Skeletal muscle tissue (tissue), 4 donors: ENCODE results near the gene ERC1. TPM values are rescaled to one million over a fixed set of nuclear protein-coding genes. Genes with fewer than 3 reads are reported as not detected.

Experiments used
- H3K27ac ChIP-seq: one replicate; pipeline ENCODE4 v1.7.0; 2013; ENCODE audit warnings: mild to moderate bottlenecking, low read depth, low read length, inconsistent platforms
- H3K27me3 ChIP-seq, 3 donors: one replicate each; pipeline ENCODE4 v1.7.0; 2013; ENCODE audit warnings: low read length in 3 of 3; ENCODE audit not compliant: control insufficient read depth in 3 of 3, insufficient read depth in 3 of 3
- H3K36me3 ChIP-seq, 3 donors: one replicate each; pipeline ENCODE4 v1.7.0; 2013; ENCODE audit warnings: low read length in 3 of 3; ENCODE audit not compliant: control insufficient read depth in 3 of 3, insufficient read depth in 3 of 3
- H3K4me1 ChIP-seq, 3 donors: one replicate each; pipeline ENCODE4 v1.7.0; 2013; ENCODE audit warnings: low read length in 3 of 3, mild to moderate bottlenecking in 3 of 3; ENCODE audit not compliant: control insufficient read depth in 3 of 3, insufficient read depth in 3 of 3
- H3K4me3 ChIP-seq, 3 donors: one replicate each; pipeline ENCODE4 v1.7.0; 2013; ENCODE audit warnings: low read length in 3 of 3
- H3K9ac ChIP-seq, 3 donors: one replicate each; pipeline ENCODE4 v1.7.0; 2013; ENCODE audit warnings: low read length in 3 of 3, mild to moderate bottlenecking in 3 of 3, moderate library complexity in 2 of 3, low read depth in 1 of 3
- H3K9me3 ChIP-seq, 3 donors: one replicate each; pipeline ENCODE4 v1.7.0; 2013; ENCODE audit warnings: low read length in 3 of 3; ENCODE audit not compliant: control insufficient read depth in 3 of 3
- total RNA-seq: library from RNA; depleted of rRNA; stranded (reverse); fragments of >200 nt; gene quantifications from one replicate; pipeline ENCODE4 v1.2.3, GENCODE V29; 2014
- donor health status: Osteomylitis.

The ERC1 gene
- total RNA-seq, 1 donor from 2014 or later = 56.9 TPM

GRCh38 chr12:1282670-1283315 lies 291.8 kb downstream of the ERC1 start:
- H3K36me3 ChIP-seq = no peaks in the 10 kb centered on the region
- peaks cover 0 to 9% (median 0%) of the 10 kb centered on the region in 3 donors for H3K4me1 ChIP-seq
- no peak overlapping the region for H3K27ac ChIP-seq
- no peak overlapping the region for H3K4me3 ChIP-seq
- H3K9ac ChIP-seq = no peak overlapping the region
- H3K27me3 ChIP-seq = no peaks in the 10 kb centered on the region
- no peaks in the 10 kb centered on the region for H3K9me3 ChIP-seq

GRCh38 chr12:1283316-1283715 lies 292.3 kb downstream of the ERC1 start:
- H3K4me1 ChIP-seq = peaks cover 0 to 9% (median 0%) of the 10 kb centered on the region in 3 donors
- no peaks in the 10 kb centered on the region for H3K9me3 ChIP-seq
- no peaks in the 10 kb centered on the region for H3K27me3 ChIP-seq
- H3K4me3 ChIP-seq = no peak overlapping the region
- no peak overlapping the region for H3K27ac ChIP-seq
- H3K36me3 ChIP-seq = no peaks in the 10 kb centered on the region
- H3K9ac ChIP-seq = no peak overlapping the region

- Histone ChIP-seq H3K4me3 (no peak overlapping the region), H3K9ac (no peak overlapping the region), H3K9me3 (no peaks in the 10 kb centered on the region)
Measured at GRCh38 chr12:1284611-1285010, 293.6 kb downstream of the ERC1 start.

GRCh38 chr12:1287446-1287975 lies 296.5 kb downstream of the ERC1 start:
- Histone ChIP-seq H3K4me3 (no peak overlapping the region), H3K4me1 (no peaks in the 10 kb centered on the region), H3K36me3 (peaks cover 0 to 6% (median 5%) of the 10 kb centered on the region in 3 donors), H3K9me3 (no peaks in the 10 kb centered on the region), H3K27me3 (no peaks in the 10 kb centered on the region), H3K27ac (no peak overlapping the region), H3K9ac (no peak overlapping the region)

More at GRCh38 chr12:1284611-1285010, 293.6 kb downstream of the ERC1 start:
- peaks cover 0 to 9% (median 0%) of the 10 kb centered on the region in 3 donors for H3K4me1 ChIP-seq
- H3K27me3 ChIP-seq = no peaks in the 10 kb centered on the region
- peaks cover 0 to 1% (median under 1%) of the 10 kb centered on the region in 3 donors for H3K36me3 ChIP-seq
- H3K27ac ChIP-seq = no peak overlapping the region

GRCh38 chr12:1288333-1288732 lies 297.3 kb downstream of the ERC1 start:
- Histone ChIP-seq H3K4me3 (no peak overlapping the region), H3K27me3 (no peaks in the 10 kb centered on the region), H3K27ac (no peak overlapping the region), H3K9ac (no peak overlapping the region), H3K4me1 (no peaks in the 10 kb centered on the region), H3K9me3 (no peaks in the 10 kb centered on the region), H3K36me3 (peaks cover 0 to 6% (median 5%) of the 10 kb centered on the region in 3 donors)

- Histone ChIP-seq H3K9me3 (no peaks in the 10 kb centered on the region), H3K9ac (peak overlapping the region in 1 of 3 donors; percentile 7), H3K4me1 (no peaks in the 10 kb centered on the region), H3K27ac (no peak overlapping the region), H3K36me3 (peaks cover 0 to 6% (median 5%) of the 10 kb centered on the region in 3 donors), H3K4me3 (no peak overlapping the region), H3K27me3 (no peaks in the 10 kb centered on the region)
Measured at GRCh38 chr12:1289371-1290155, 298.5 kb downstream of the ERC1 start.

- no peaks in the 10 kb centered on the region for H3K27me3 ChIP-seq
- no peak overlapping the region for H3K9ac ChIP-seq
- H3K4me3 ChIP-seq = no peak overlapping the region
- H3K4me1 ChIP-seq = no peaks in the 10 kb centered on the region
- no peaks in the 10 kb centered on the region for H3K9me3 ChIP-seq
- H3K27ac ChIP-seq = no peak overlapping the region
- peaks cover 0 to 8% (median 5%) of the 10 kb centered on the region in 3 donors for H3K36me3 ChIP-seq
Measured at GRCh38 chr12:1290716-1291115, 299.7 kb downstream of the ERC1 start.

GRCh38 chr12:1291601-1292332 lies 300.7 kb downstream of the ERC1 start:
- H3K27ac ChIP-seq = no peak overlapping the region
- H3K9ac ChIP-seq = no peak overlapping the region
- no peaks in the 10 kb centered on the region for H3K9me3 ChIP-seq
- no peaks in the 10 kb centered on the region for H3K27me3 ChIP-seq
- peaks cover 0 to 8% (median 5%) of the 10 kb centered on the region in 3 donors for H3K36me3 ChIP-seq
- no peaks in the 10 kb centered on the region for H3K4me1 ChIP-seq
- no peak overlapping the region for H3K4me3 ChIP-seq

- no peak overlapping the region for H3K4me3 ChIP-seq
- H3K9me3 ChIP-seq = no peaks in the 10 kb centered on the region
- H3K36me3 ChIP-seq = peaks cover 0 to 8% (median 5%) of the 10 kb centered on the region in 3 donors
- H3K4me1 ChIP-seq = no peaks in the 10 kb centered on the region
- no peak overlapping the region for H3K9ac ChIP-seq
- H3K27me3 ChIP-seq = no peaks in the 10 kb centered on the region
- no peak overlapping the region for H3K27ac ChIP-seq
Measured at GRCh38 chr12:1293901-1294300, 302.9 kb downstream of the ERC1 start.
